GM12878 (cell line): ENCODE measurements around the gene PPIL6. TPM values are rescaled to one million over a fixed set of nuclear protein-coding genes. Genes with fewer than 3 reads are reported as not detected.

Source experiments
- BACH1 ChIP-seq: fragments of 450-650 bp; IDR thresholded peaks from 2 replicates; pipeline ENCODE4 v1.6.1; 2017; ENCODE audit warnings: mild to moderate bottlenecking, borderline replicate concordance
- BMI1 ChIP-seq: fragments of 450-650 bp; IDR thresholded peaks from 2 replicates; pipeline ENCODE4 v1.6.1; 2016; ENCODE audit warnings: mild to moderate bottlenecking, moderate library complexity, borderline replicate concordance
- CEBPB ChIP-seq, 2 experiments: fragments of 150-350 bp in 1 of 2; IDR thresholded peaks; 2 replicates each; pipeline ENCODE4 v1.6.1; 2012 to 2014; ENCODE audit warnings: low read depth in 2 of 2, low read length in 2 of 2, borderline replicate concordance in 1 of 2, inconsistent platforms in 1 of 2
- CHD2 ChIP-seq: IDR thresholded peaks from 2 replicates; pipeline ENCODE4 v1.6.1; 2011; ENCODE audit warnings: low read depth, low read length, improper control_type of control experiment, borderline replicate concordance
- E2F8 ChIP-seq: fragments of 450-650 bp; IDR thresholded peaks from 2 replicates; pipeline ENCODE4 v1.6.1; 2018; ENCODE audit warnings: mild to moderate bottlenecking, low read depth, moderate library complexity; ENCODE audit not compliant: partially characterized antibody
- ETV6 ChIP-seq, 2 experiments: fragments of 450-650 bp in 1 of 2; IDR thresholded peaks in 1 of 2; conservative IDR thresholded peaks in 1 of 2; 2 replicates each; pipeline ENCODE4 v1.6.1; 2014; ENCODE audit warnings: antibody characterized with exemption in 1 of 2, borderline replicate concordance in 1 of 2, low read depth in 1 of 2, mild to moderate bottlenecking in 1 of 2, moderate library complexity in 1 of 2
- HSF1 ChIP-seq: fragments of 150-350 bp; IDR thresholded peaks from 2 replicates; pipeline ENCODE4 v1.6.1; 2014; ENCODE audit warnings: mild to moderate bottlenecking, low read depth, low read length
- IRF4 ChIP-seq: IDR thresholded peaks from 2 replicates; pipeline ENCODE4 v1.6.1; 2011; ENCODE audit warnings: low read depth, low read length
- NR2C2 ChIP-seq: IDR thresholded peaks from 2 replicates; pipeline ENCODE4 v1.6.1; 2011; ENCODE audit warnings: borderline replicate concordance, low read depth; ENCODE audit not compliant: control insufficient read depth, insufficient read length
- PAX8 ChIP-seq: fragments of 450-650 bp; IDR thresholded peaks from 2 replicates; pipeline ENCODE4 v1.6.1; 2017; ENCODE audit warnings: mild to moderate bottlenecking, moderate library complexity
- POLR2A ChIP-seq: IDR thresholded peaks from 2 replicates; pipeline ENCODE4 v1.6.1; 2011; ENCODE audit warnings: low read depth, mild to moderate bottlenecking, low read length
- POLR2AphosphoS5 ChIP-seq: IDR thresholded peaks from 2 replicates; pipeline ENCODE4 v1.6.1; 2011; ENCODE audit warnings: mild to moderate bottlenecking, low read length, inconsistent platforms
- RAD51 ChIP-seq: fragments of 450-650 bp; IDR thresholded peaks from 2 replicates; pipeline ENCODE4 v1.6.1; 2016; ENCODE audit warnings: moderate library complexity, mild to moderate bottlenecking, inconsistent platforms
- REST ChIP-seq: IDR thresholded peaks from 2 replicates; pipeline ENCODE4 v1.6.1; 2012; ENCODE audit warnings: mild to moderate bottlenecking, low read depth, low read length
- SIN3A ChIP-seq: IDR thresholded peaks from 2 replicates; pipeline ENCODE4 v1.6.1; 2012; ENCODE audit warnings: low read depth, low read length, improper control_type of control experiment
- SMAD1 ChIP-seq: fragments of 450-650 bp; IDR thresholded peaks from 2 replicates; pipeline ENCODE4 v1.6.1; 2018; ENCODE audit warnings: mild to moderate bottlenecking, low read depth; ENCODE audit not compliant: partially characterized antibody
- SMARCA5 ChIP-seq: fragments of 450-650 bp; IDR thresholded peaks from 2 replicates; pipeline ENCODE4 v1.6.1; 2017; ENCODE audit warnings: mild to moderate bottlenecking
- SPI1 ChIP-seq: IDR thresholded peaks from 2 replicates; pipeline ENCODE4 v1.6.1; 2011; ENCODE audit warnings: low read depth, mild to moderate bottlenecking, low read length, moderate library complexity, borderline replicate concordance; ENCODE audit not compliant: insufficient read depth
- SREBF1 ChIP-seq: IDR thresholded peaks from 2 replicates; pipeline ENCODE4 v1.6.1; 2012; ENCODE audit warnings: mild to moderate bottlenecking, low read length
- SRF ChIP-seq, 2 experiments: IDR thresholded peaks; 2 replicates each; pipeline ENCODE4 v1.6.1; 2011; ENCODE audit warnings: low read depth in 2 of 2, low read length in 2 of 2, mild to moderate bottlenecking in 1 of 2, moderate library complexity in 1 of 2
- TARDBP ChIP-seq: IDR thresholded peaks from 2 replicates; pipeline ENCODE4 v1.6.1; 2016; ENCODE audit warnings: borderline replicate concordance
- TBL1XR1 ChIP-seq: IDR thresholded peaks from 2 replicates; pipeline ENCODE4 v1.6.1; 2012; ENCODE audit warnings: low read depth, low read length, improper control_type of control experiment
- TCF3 ChIP-seq: IDR thresholded peaks from 2 replicates; pipeline ENCODE4 v1.6.1; 2012; ENCODE audit warnings: low read depth, mild to moderate bottlenecking, low read length, borderline replicate concordance; ENCODE audit not compliant: insufficient read depth
- polyA plus RNA-seq, 11 experiments: library from polyadenylated mRNA; depleted of rRNA in 4 of 11; unstranded in 6 of 11; stranded (reverse) in 5 of 11; fragments of >200 nt; fragmentation: Nextera tagmentation in 4 of 11; fragmentation: Illumina TruSeq in 1 of 11; extraction: Ambion mirVana in 4 of 11; extraction: Trizol in 1 of 11; gene quantifications; 1 replicate in 1 of 11; 2 replicates in 10 of 11; pipeline versions ENCODE4 v1.2.1 to v1.2.3, GENCODE V29; 2011 to 2016; ENCODE audit warnings: inconsistent platforms in 2 of 11, missing spikeins in 2 of 11, low read depth in 1 of 11
- total RNA-seq, 4 experiments: library from RNA; depleted of rRNA in 3 of 4; stranded (reverse); fragments of >200 nt in 3 of 4; fragmentation: Illumina TruSeq in 1 of 4; extraction: Trizol in 1 of 4; gene quantifications; 2 replicates each; pipeline versions ENCODE4 v1.2.1 to v1.2.3, GENCODE V29; 2013 to 2021

The PPIL6 gene
- total and polyA plus RNA-seq, 10 of the 15 experiments (the other 5 are each of a cell fraction or from before 2014, with no cell fraction given), result 0.01 to 0.26 (median 0.12) TPM; not detected in 5

- peak; percentile 54; the same call in 1 of the 2 replicates for TF ChIP-seq SMARCA5
- no peak for TF ChIP-seq SMAD1
- TF ChIP-seq SRF (IDR thresholded peaks at IDR 0.05; ENCODE audit: low read depth in 2 of 2, low read length in 2 of 2), result peak in 1 of 2 experiments; percentile 68; a peak in 1 of 4 replicates
- TF ChIP-seq CHD2, result no peak
- TF ChIP-seq BACH1, result peak; percentile 58
- peak; percentile 47; the same call in 1 of the 2 replicates for TF ChIP-seq POLR2A
- TF ChIP-seq SIN3A, result peak; percentile 85
- peak; percentile 63 for TF ChIP-seq SPI1
- TF ChIP-seq CEBPB (IDR thresholded peaks at IDR 0.05; ENCODE audit: borderline replicate concordance in 1 of 2, low read depth in 2 of 2, low read length in 2 of 2), result no peak
- no peak for TF ChIP-seq E2F8
- TF ChIP-seq IRF4, result 0 out of 2 replicates have a peak, but pooled peaks have one; percentile 26
- peak; percentile 57 for TF ChIP-seq BMI1
- no peak for TF ChIP-seq POLR2AphosphoS5
- TF ChIP-seq NR2C2, result no peak
- no peak for TF ChIP-seq ETV6 (conservative IDR thresholded peaks at IDR 0.05 in 1 of 2, IDR thresholded peaks at IDR 0.05 in 1 of 2; ENCODE audit: borderline replicate concordance in 1 of 2, low read depth in 1 of 2)
- no peak for TF ChIP-seq TBL1XR1
- TF ChIP-seq TCF3, result no peak
- no peak for TF ChIP-seq SREBF1
- no peak for TF ChIP-seq REST
- TF ChIP-seq RAD51, result no peak
- TF ChIP-seq TARDBP, result no peak
- no peak for TF ChIP-seq HSF1
- no peak for TF ChIP-seq PAX8
Observed at GRCh38 chr6:109440331-109441068, at the start of gene PPIL6, which contains the start of gene SMPD2 (continued).
